Cardiac muscle cell (in vitro differentiated cells and primary cell): ENCODE measurements around the gene RNFT2. TPM values are rescaled to one million over a fixed set of nuclear protein-coding genes. Genes with fewer than 3 reads are reported as not detected.

Experiments used
- DNase-seq, 2 donors: peaks; one replicate each; pipeline versions ENCODE4 v3.0.0 to v3.0.0-alpha.2; 2010 to 2017; ENCODE audit warnings: low read depth in 1 of 2, low spot score in 1 of 2
- H3K27ac ChIP-seq: fragments of 200-600 bp; sonication (generic); 2 replicates; pipeline ENCODE4 v1.5.1; 2016
- H3K27me3 ChIP-seq: fragments of 200-600 bp; sonication (generic); 2 replicates; pipeline ENCODE4 v1.6.0; 2016; ENCODE audit warnings: control low read depth
- H3K36me3 ChIP-seq: fragments of 200-600 bp; sonication (generic); 2 replicates; pipeline ENCODE4 v1.5.1; 2016; ENCODE audit warnings: control low read depth
- H3K4me1 ChIP-seq: fragments of 200-600 bp; sonication (generic); 2 replicates; pipeline ENCODE4 v1.8.1; 2017; ENCODE audit warnings: low read depth, mild to moderate bottlenecking, mixed run types
- H3K4me3 ChIP-seq: fragments of 200-600 bp; sonication (generic); 2 replicates; pipeline ENCODE4 v1.5.1; 2016; ENCODE audit warnings: mild to moderate bottlenecking
- H3K9me3 ChIP-seq: fragments of 200-600 bp; sonication (generic); 2 replicates; pipeline ENCODE4 v1.5.1; 2017; ENCODE audit warnings: low read depth, mild to moderate bottlenecking, control low read depth
- CTCF ChIP-seq: IDR thresholded peaks from 2 replicates; pipeline ENCODE4 v1.5.1; 2012; ENCODE audit warnings: low read depth, mild to moderate bottlenecking, low read length
- polyA plus RNA-seq: library from polyadenylated mRNA; unstranded; fragments of >200 nt; fragmentation: Nextera tagmentation; extraction: Ambion mirVana; gene quantifications from 2 replicates; pipeline ENCODE4 v1.2.1, GENCODE V29; 2016
- total RNA-seq: library from RNA; depleted of rRNA; stranded (reverse); fragments of >200 nt; gene quantifications from 2 replicates; pipeline ENCODE4 v1.2.3, GENCODE V29; 2016

The RNFT2 gene
- total and polyA plus RNA-seq, 2 experiments from 2014 or later = 11.0 to 19.1 TPM

DNA sequence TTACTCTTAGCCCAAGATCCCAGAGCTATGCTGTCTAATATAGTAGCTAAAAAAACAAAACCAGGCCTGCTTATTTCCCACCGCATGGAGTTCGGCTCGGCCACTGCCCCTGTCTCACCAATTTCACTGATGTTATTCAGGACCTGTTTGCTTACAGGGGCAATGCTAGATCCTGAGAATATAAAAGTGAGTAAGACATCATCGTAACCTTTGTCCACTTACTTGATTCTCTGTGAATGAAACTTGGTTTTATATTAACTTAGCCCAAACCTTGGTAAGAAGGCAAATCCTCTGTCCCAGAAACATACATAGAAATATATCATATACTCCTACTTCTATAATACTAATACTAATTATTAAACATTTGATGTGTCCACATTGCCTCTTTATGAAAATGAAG, 56.6 kb downstream of the RNFT2 start:
- no peaks in the 10 kb centered on the region for H3K36me3 ChIP-seq
- no peak overlapping the region for H3K4me3 ChIP-seq
- H3K4me1 ChIP-seq = no peaks in the 10 kb centered on the region
- H3K27ac ChIP-seq = no peak overlapping the region
- no peaks in the 10 kb centered on the region for H3K27me3 ChIP-seq
- no peaks in the 10 kb centered on the region for H3K9me3 ChIP-seq
- no peak for DNase-seq
- TF ChIP-seq CTCF = no peak

- Histone ChIP-seq H3K27ac (no peak overlapping the region), H3K27me3 (no peaks in the 10 kb centered on the region), H3K4me1 (no peaks in the 10 kb centered on the region), H3K9me3 (no peaks in the 10 kb centered on the region), H3K4me3 (no peak overlapping the region), H3K36me3 (no peaks in the 10 kb centered on the region)
- no peak for TF ChIP-seq CTCF
- DNase-seq = no peak
Measured at GRCh38 chr12:116797885-116798284, 59.8 kb downstream of the RNFT2 start.

DNA sequence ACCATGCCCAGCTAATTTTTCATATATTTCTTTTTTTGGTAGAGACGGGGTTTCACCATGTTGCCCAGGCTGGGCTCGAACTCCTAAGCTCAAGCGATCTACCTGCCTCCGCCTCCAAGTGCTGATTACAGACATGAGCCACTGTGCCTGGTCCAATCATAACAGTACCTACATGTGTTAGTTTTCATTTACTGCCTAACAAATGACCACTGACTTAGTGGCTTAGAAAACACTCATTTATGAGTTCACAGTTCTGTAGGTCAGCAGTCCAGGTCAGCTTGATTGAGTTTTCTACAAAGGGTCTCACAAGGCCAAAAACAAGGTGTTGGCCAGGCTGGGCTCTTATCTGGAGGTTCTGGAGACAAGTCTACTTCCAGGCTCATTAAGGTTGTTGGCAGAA, 60.6 kb downstream of the RNFT2 start:
- Histone ChIP-seq H3K27ac (no peak overlapping the region), H3K4me3 (no peak overlapping the region), H3K27me3 (no peaks in the 10 kb centered on the region), H3K36me3 (no peaks in the 10 kb centered on the region), H3K4me1 (no peaks in the 10 kb centered on the region), H3K9me3 (no peaks in the 10 kb centered on the region)
- no peak for DNase-seq
- no peak for TF ChIP-seq CTCF

- H3K4me1 ChIP-seq = no peaks in the 10 kb centered on the region
- no peak for DNase-seq
- H3K9me3 ChIP-seq = no peaks in the 10 kb centered on the region
- H3K27ac ChIP-seq = no peak overlapping the region
- H3K4me3 ChIP-seq = no peak overlapping the region
- TF ChIP-seq CTCF = no peak
- H3K36me3 ChIP-seq = no peaks in the 10 kb centered on the region
- no peaks in the 10 kb centered on the region for H3K27me3 ChIP-seq
Measured at GRCh38 chr12:116799955-116800354, 61.8 kb downstream of the RNFT2 start.

- no peak for DNase-seq
- no peaks in the 10 kb centered on the region for H3K27me3 ChIP-seq
- H3K4me3 ChIP-seq = no peak overlapping the region
- no peaks in the 10 kb centered on the region for H3K4me1 ChIP-seq
- no peak overlapping the region for H3K27ac ChIP-seq
- no peak for TF ChIP-seq CTCF
- no peaks in the 10 kb centered on the region for H3K36me3 ChIP-seq
- no peaks in the 10 kb centered on the region for H3K9me3 ChIP-seq
Measured at GRCh38 chr12:116800918-116801317, 62.8 kb downstream of the RNFT2 start.

GRCh38 chr12:116802018-116802417, 63.9 kb downstream of the RNFT2 start:
- DNase-seq = no peak
- no peaks in the 10 kb centered on the region for H3K9me3 ChIP-seq
- no peaks in the 10 kb centered on the region for H3K4me1 ChIP-seq
- H3K27ac ChIP-seq = no peak overlapping the region
- H3K4me3 ChIP-seq = no peak overlapping the region
- H3K36me3 ChIP-seq = no peaks in the 10 kb centered on the region
- no peaks in the 10 kb centered on the region for H3K27me3 ChIP-seq
- no peak for TF ChIP-seq CTCF
